ENCODE measurements around the gene CLCA1. TPM values are rescaled to one million over a fixed set of nuclear protein-coding genes. Genes with fewer than 3 reads are reported as not detected.

CLCA1 gene
- total RNA-seq, 4 donors from 2014 or later: not detected

GRCh38 chr1:86489242-86489878 is 20.6 kb downstream of the CLCA1 start:
- Histone ChIP-seq H3K27me3 (no peaks in the 10 kb centered on the region), H3K27ac (no peak overlapping the region), H3K4me1 (no peaks in the 10 kb centered on the region), H3K9me3 (no peaks in the 10 kb centered on the region), H3K36me3 (no peaks in the 10 kb centered on the region), H3K4me3 (no peak overlapping the region)
- DNase-seq: no peak
- WGBS, 2 donors: 49 to 52% methylated on average over 2 of the region's 2 CpGs
- TF ChIP-seq POLR2A (IDR thresholded peaks at IDR 0.05) (no peak), CTCF (IDR thresholded peaks at IDR 0.05) (no peak)
- intact Hi-C loops (cut with DNase I): loop anchor here (5.0 kb wide), 1 partner anchor 198 kb away; no protein-coding TSS in a partner anchor

- no peaks in the 10 kb centered on the region for H3K9me3 ChIP-seq
- H3K4me3 ChIP-seq: no peak overlapping the region
- TF ChIP-seq POLR2A (IDR thresholded peaks at IDR 0.05) (no peak), CTCF (IDR thresholded peaks at IDR 0.05) (no peak)
- no peaks in the 10 kb centered on the region for H3K4me1 ChIP-seq
- no peaks in the 10 kb centered on the region for H3K27me3 ChIP-seq
- no peak for DNase-seq
- intact Hi-C loops (cut with DNase I): loop anchor here (10.0 kb wide), 1 partner anchor 107 kb away; no protein-coding TSS in a partner anchor
- no peaks in the 10 kb centered on the region for H3K36me3 ChIP-seq
- H3K27ac ChIP-seq: no peak overlapping the region
- 74 to 86% methylated on average over 2 of the region's 2 CpGs for WGBS, 2 donors
Measured at GRCh38 chr1:86491171-86491950, 22.6 kb downstream of the CLCA1 start.

DNA sequence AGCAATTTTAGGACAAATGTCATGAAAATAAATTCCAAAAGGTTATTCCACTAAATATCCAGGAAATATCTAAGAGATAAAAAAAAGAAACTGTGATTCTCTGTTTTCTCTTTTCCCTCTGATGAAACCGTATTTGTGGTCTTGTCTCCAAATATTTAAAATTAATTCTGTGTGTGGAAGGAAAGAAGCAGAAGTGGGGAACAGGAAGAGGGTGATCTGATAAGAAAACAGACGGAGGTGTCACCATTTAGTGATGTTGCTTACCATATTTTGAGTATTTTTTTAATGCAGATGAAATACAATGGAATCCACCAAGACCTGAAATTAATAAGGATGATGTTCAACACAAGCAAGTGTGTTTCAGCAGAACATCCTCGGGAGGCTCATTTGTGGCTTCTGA is 29.6 kb downstream of the CLCA1 start:
- H3K4me1 ChIP-seq: peaks cover 4 to 24% (median 7%) of the 10 kb centered on the region in 3 donors
- TF ChIP-seq CTCF (IDR thresholded peaks at IDR 0.05) (no peak), POLR2A (IDR thresholded peaks at IDR 0.05) (no peak)
- no peak for DNase-seq
- no peaks in the 10 kb centered on the region for H3K36me3 ChIP-seq
- WGBS, 2 donors: 73 to 79% methylated on average over 3 of the region's 3 CpGs
- H3K27ac ChIP-seq: no peak overlapping the region
- H3K27me3 ChIP-seq: no peaks in the 10 kb centered on the region
- no peaks in the 10 kb centered on the region for H3K9me3 ChIP-seq
- intact Hi-C loops (cut with DNase I): loop anchor here (10.0 kb wide), 1 partner anchor 113 kb away; no protein-coding TSS in a partner anchor
- no peak overlapping the region for H3K4me3 ChIP-seq

- no peaks in the 10 kb centered on the region for H3K9me3 ChIP-seq
- no peaks in the 10 kb centered on the region for H3K36me3 ChIP-seq
- intact Hi-C loops (cut with DNase I): loop anchor here (10.0 kb wide), 1 partner anchor 115 kb away; no protein-coding TSS in a partner anchor
- TF ChIP-seq CTCF (IDR thresholded peaks at IDR 0.05) (peak; percentile 76 to 97 (median 84)), POLR2A (IDR thresholded peaks at IDR 0.05) (no peak)
- peaks cover 17 to 42% (median 22%) of the 10 kb centered on the region in 3 donors for H3K4me1 ChIP-seq
- 11 to 15% methylated on average over 3 of the region's 3 CpGs for WGBS, 2 donors
- no peak overlapping the region for H3K4me3 ChIP-seq
- no peak for DNase-seq
- no peaks in the 10 kb centered on the region for H3K27me3 ChIP-seq
- H3K27ac ChIP-seq: no peak overlapping the region
Measured at GRCh38 chr1:86499987-86500593, 31.4 kb downstream of the CLCA1 start.

GRCh38 chr1:86500714-86501113 is 32.0 kb downstream of the CLCA1 start:
- Histone ChIP-seq H3K4me1 (peaks cover 17 to 48% (median 28%) of the 10 kb centered on the region in 3 donors), H3K27ac (no peak overlapping the region), H3K27me3 (no peaks in the 10 kb centered on the region), H3K36me3 (no peaks in the 10 kb centered on the region), H3K4me3 (no peak overlapping the region), H3K9me3 (no peaks in the 10 kb centered on the region)
- TF ChIP-seq CTCF (IDR thresholded peaks at IDR 0.05): no peak
- TF ChIP-seq POLR2A (IDR thresholded peaks at IDR 0.05): no peak
- intact Hi-C loops (cut with DNase I): no loop called here
- WGBS, 2 donors: 77 to 81% methylated on average over 2 of the region's 2 CpGs
- DNase-seq: no peak

Measured in esophagus squamous epithelium (tissue), 5 donors.